ENCODE results near the gene PXYLP1.
A peak's percentile ranks its signal among the peaks of the same experiment; 100 is the strongest.
"Not testable (repeated sequence)": the region's sequence is repeated elsewhere in the genome, so short reads cannot be mapped to it uniquely, and the experiment has no call there.

The PXYLP1 gene

DNA sequence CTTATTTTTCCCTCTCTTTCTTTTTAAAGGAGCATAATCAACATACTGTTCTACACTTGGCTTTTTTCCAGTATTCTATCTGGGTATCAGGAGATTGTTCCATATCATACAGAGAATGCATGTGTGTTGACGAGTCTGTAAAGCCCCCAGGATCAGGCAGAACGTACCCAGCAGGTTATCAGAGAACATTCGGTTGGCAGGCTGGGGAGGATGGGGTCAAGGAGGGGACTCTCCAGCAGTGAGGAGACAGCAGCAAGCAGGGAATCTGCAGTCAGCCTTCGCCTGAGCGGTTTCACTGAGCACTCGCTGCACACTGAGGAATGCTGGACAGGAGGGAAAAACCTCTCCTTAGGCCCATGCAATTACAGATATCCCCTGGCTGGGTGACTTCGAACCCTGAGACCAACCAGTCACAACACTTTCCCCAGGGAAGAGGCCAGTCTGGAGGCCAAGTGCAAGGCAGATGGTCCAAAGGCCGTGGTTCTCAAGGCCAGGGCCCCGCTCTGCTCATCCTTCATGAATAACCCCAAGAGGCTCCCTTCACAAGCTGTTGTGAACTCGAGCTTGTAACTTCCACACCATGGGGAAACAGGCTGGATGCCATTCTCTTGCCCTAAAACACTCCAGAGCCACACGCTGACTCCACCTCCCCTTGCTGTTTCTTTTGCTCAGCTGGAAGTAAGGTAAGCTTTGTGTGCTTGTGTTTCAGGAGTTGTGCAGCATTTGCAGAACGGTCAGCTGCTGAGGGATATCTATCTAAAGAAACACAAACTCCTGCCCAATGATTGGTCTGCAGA lies 60.1 kb downstream of the PXYLP1 start:
- TF ChIP-seq, protein P1, sequence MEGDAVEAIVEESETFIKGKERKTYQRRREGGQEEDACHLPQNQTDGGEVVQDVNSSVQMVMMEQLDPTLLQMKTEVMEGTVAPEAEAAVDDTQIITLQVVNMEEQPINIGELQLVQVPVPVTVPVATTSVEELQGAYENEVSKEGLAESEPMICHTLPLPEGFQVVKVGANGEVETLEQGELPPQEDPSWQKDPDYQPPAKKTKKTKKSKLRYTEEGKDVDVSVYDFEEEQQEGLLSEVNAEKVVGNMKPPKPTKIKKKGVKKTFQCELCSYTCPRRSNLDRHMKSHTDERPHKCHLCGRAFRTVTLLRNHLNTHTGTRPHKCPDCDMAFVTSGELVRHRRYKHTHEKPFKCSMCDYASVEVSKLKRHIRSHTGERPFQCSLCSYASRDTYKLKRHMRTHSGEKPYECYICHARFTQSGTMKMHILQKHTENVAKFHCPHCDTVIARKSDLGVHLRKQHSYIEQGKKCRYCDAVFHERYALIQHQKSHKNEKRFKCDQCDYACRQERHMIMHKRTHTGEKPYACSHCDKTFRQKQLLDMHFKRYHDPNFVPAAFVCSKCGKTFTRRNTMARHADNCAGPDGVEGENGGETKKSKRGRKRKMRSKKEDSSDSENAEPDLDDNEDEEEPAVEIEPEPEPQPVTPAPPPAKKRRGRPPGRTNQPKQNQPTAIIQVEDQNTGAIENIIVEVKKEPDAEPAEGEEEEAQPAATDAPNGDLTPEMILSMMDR (conservative IDR thresholded peaks at IDR 0.05; ENCODE audit: low read depth, low read length): no peak
- no peak overlapping the region for H3K4me3 ChIP-seq (ENCODE audit: low read length)
- no peak for DNase-seq (ENCODE audit: low read depth)

DNA sequence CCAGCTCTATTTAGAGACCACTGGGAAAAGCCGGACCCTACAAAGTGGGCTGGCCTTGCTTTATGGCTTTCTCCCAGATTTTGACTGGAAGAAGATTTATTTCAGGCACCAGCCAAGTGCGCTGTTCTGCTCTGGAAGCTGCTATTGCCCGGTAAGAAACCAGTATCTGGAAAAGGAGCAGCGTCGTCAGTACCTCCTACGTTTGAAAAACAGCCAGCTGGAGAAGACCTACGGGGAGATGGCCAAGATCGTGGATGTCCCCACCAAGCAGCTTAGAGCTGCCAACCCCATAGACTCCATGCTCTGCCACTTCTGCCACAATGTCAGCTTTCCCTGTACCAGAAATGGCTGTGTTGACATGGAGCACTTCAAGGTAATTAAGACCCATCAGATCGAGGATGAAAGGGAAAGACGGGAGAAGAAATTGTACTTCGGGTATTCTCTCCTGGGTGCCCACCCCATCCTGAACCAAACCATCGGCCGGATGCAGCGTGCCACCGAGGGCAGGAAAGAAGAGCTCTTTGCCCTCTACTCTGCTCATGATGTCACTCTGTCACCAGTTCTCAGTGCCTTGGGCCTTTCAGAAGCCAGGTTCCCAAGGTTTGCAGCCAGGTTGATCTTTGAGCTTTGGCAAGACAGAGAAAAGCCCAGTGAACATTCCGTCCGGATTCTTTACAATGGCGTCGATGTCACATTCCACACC lies 60.9 kb downstream of the PXYLP1 start:
- TF ChIP-seq, protein P1 (conservative IDR thresholded peaks at IDR 0.05; ENCODE audit: low read depth, low read length): no peak
- DNase-seq (ENCODE audit: low read depth): no peak
- no peak overlapping the region for H3K4me3 ChIP-seq (ENCODE audit: low read length)

DNA sequence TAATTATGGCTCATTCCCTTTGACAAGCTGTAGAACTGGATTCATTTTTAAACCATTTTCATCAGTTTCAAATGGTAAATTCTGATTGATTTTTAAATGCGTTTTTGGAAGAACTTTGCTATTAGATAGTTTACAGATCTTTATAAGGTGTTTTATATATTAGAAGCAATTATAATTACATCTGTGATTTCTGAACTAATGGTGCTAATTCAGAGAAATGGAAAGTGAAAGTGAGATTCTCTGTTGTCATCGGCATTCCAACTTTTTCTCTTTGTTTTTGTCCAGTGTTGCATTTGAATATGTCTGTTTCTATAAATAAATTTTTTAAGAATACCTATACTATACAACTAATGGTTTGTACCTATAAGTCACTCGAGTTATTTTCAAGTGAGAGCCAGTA lies 62.7 kb downstream of the PXYLP1 start:
- TF ChIP-seq, protein P1 (conservative IDR thresholded peaks at IDR 0.05; ENCODE audit: low read depth, low read length): no peak
- no peak overlapping the region for H3K4me3 ChIP-seq (ENCODE audit: low read length)
- DNase-seq (ENCODE audit: low read depth): no peak

DNA sequence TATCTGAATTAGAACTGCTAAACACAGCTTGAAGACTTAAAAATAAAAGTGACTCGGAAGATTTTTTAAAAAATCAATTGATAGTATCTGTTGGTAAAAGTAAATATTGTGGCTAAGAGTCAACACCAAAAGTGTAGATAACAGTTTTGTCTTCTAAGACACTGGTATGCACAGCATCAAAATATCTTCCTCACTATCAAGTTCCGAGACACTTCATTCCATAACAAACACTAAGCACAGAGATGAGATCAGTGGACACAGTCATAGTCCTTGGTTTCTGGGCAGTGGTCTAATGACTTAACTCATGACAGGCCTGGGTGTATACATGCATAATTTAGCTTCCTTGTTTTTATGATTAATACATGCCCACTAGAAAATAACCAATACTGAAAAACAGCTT lies 63.2 kb downstream of the PXYLP1 start:
- DNase-seq (ENCODE audit: low read depth): no peak
- TF ChIP-seq, protein P1 (conservative IDR thresholded peaks at IDR 0.05; ENCODE audit: low read depth, low read length): no peak
- H3K4me3 ChIP-seq (ENCODE audit: low read length): no peak overlapping the region

DNA sequence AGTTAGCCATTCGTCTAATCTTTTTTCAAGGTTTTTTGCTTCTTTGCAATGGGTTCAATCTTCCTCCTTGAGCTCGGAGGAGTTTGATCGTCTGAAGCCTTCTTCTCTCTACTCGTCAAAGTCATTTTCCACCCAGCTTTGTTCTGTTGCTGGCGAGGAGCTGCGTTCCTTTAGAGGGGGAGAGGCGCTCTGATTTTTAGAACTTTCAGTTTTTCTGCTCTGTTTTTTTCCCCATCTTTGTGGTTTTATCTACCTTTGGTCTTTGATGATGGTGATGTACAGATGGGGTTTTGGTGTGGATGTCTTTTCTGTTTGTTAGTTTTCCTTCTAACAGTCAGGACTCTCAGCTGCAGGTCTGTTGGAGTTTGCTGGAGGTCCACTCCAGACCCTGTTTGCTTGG lies 68.8 kb downstream of the PXYLP1 start:
- DNase-seq (ENCODE audit: low read depth); H3K4me3 ChIP-seq (ENCODE audit: low read length): not testable (repeated sequence)

DNA sequence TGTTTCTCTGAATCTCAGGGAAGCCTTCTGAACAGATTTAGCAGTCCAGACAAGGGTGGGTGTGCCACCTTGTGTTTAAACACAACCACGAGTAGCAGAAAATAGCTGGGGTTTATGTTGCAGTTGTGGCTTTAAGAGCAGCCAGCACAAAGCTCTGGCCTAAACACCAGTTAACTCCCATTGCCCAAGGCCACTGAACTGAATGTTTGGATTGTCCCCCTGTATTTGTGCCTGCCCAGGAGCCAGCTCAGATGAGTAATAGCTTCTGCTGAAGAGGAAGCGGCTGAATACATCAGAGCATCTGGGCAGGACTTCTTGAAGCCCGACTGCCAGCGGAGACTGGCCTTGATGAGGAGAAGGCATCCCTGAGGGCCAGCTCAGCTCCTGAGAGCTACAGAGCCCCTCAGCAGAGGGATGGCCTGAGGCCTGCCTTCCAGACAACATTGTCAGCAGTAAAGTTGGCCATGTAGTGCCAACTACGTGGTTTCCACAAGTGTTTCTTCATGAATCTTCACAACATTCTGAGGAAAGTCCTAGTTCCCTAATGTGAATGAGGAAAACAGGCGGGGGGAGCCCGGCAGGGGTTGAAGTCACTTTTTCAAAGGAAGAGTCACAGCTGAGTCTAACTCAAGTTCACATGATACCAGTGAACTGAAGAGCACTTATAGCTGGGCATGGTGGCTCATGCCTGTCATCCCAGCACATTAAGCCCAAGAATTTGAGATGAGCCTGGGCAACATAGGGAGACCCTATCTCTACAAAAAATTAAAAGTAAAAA lies 70.9 kb downstream of the PXYLP1 start:
- no peak overlapping the region for H3K4me3 ChIP-seq (ENCODE audit: low read length)
- TF ChIP-seq, protein P1 (conservative IDR thresholded peaks at IDR 0.05; ENCODE audit: low read depth, low read length): no peak
- DNase-seq (ENCODE audit: low read depth): no peak

DNA sequence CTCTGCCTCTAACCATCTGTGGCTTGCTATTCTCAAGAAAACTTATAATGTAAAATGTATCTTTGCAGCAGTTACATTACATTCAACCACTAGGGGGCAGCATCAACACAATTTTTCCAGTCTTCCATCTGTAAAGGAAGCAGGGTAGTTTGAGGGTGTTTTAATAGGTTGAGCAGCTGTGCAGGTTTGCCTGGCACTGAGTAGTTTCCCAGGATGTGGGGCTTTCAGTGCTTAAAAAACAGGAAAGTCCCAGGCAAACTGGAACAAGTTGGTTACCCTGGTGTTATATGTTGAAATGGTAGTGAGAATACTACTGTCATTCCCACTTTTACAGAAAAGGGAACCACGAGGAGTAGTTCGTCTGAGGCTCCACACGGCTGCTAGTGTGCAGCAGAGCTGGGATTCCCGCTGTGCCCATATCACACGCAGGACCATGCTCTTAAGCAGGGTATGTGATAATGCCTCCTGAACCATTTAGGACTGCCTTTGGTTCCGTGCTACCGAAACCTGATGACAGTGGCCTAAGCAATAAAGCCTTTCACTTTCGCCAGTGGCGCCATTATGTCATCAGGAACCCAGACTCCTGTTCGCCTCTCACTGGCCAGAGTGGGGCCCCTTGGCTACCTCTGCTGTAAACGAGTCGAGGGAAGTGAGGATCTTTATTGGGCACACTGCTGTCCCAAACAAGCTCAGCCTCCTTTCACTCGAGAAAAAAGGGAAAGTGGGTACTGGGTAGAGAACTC lies 72.0 kb downstream of the PXYLP1 start:
- TF ChIP-seq, protein P1 (conservative IDR thresholded peaks at IDR 0.05; ENCODE audit: low read depth, low read length): peak; percentile 67
- H3K4me3 ChIP-seq (ENCODE audit: low read length): no peak overlapping the region
- peak; percentile 35 for DNase-seq (ENCODE audit: low read depth)

Measured in retinal pigment epithelial cell (primary cell).